Stimulated activated CD8-positive, alpha-beta memory T cell treated with anti-CD3 and anti-CD28 coated beads, Interleukin-15, amount 100 ng/mL, for 1 hour (primary cell): Measurements from ENCODE around the gene CRYGN.

Source experiments
- DNase-seq: peaks from one replicate; pipeline ENCODE4 v3.0.0-alpha.2; 2020; ENCODE audit warnings: low read depth

The CRYGN gene

GRCh38 chr7:151438864-151439601 lies 908 bp downstream of the CRYGN start:
- DNase-seq: no peak

GRCh38 chr7:151437866-151438516 lies 1.9 kb downstream of the CRYGN start:
- no peak for DNase-seq

GRCh38 chr7:151437159-151437553 lies 2.8 kb downstream of the CRYGN start:
- DNase-seq: no peak

GRCh38 chr7:151436446-151437158 lies 3.3 kb downstream of the CRYGN start:
- DNase-seq: no peak

GRCh38 chr7:151435971-151436370 lies 4.0 kb downstream of the CRYGN start:
- DNase-seq: no peak

GRCh38 chr7:151435103-151435916 lies 4.6 kb downstream of the CRYGN start:
- DNase-seq: no peak

GRCh38 chr7:151434549-151434948 lies 5.4 kb downstream of the CRYGN start:
- DNase-seq: no peak

- DNase-seq: no peak
Observed at GRCh38 chr7:151433721-151434400, 6.1 kb downstream of the CRYGN start.

- DNase-seq: peak; percentile 10
Observed at GRCh38 chr7:151432658-151433521, 7.1 kb downstream of the CRYGN start.

GRCh38 chr7:151431768-151432311 lies 8.1 kb downstream of the CRYGN start:
- DNase-seq: no peak

GRCh38 chr7:151431281-151431767 lies 8.6 kb downstream of the CRYGN start:
- DNase-seq: no peak

GRCh38 chr7:151430391-151431205 lies 9.3 kb downstream of the CRYGN start:
- DNase-seq: no peak

GRCh38 chr7:151429560-151430331 lies 10.2 kb downstream of the CRYGN start:
- peak; percentile 8 for DNase-seq

- DNase-seq: no peak
Observed at GRCh38 chr7:151429237-151429559, 10.7 kb downstream of the CRYGN start.

GRCh38 chr7:151428378-151429236 lies 11.3 kb downstream of the CRYGN start:
- no peak for DNase-seq

GRCh38 chr7:151427705-151428377 lies 12.1 kb downstream of the CRYGN start:
- DNase-seq: no peak
